ENCODE results near the gene PCCA.
"Not testable (repeated sequence)": the region's sequence is repeated elsewhere in the genome, so short reads cannot be mapped to it uniquely, and the experiment has no call there.

DNA sequence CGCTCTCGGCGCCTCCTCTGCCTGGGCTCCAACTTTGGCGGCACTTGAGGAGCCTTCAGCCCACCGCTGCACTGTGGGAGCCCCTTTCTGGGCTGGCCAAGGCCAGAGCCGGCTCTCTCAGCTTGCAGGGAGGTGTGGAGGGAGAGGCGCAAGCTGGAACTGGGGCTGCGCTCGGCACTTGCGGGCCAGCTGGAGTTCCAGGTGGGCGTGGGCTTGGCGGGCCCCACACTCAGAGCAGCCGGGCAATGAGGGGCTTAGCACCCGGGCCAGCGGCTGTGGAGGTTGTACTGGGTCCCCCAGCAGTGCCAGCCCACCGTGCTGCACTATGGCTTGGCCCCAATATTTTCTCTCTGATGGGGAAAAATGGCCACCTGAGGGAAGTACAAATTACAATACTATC lies 193.4 kb downstream of the PCCA start:
- TF ChIP-seq, protein P1, sequence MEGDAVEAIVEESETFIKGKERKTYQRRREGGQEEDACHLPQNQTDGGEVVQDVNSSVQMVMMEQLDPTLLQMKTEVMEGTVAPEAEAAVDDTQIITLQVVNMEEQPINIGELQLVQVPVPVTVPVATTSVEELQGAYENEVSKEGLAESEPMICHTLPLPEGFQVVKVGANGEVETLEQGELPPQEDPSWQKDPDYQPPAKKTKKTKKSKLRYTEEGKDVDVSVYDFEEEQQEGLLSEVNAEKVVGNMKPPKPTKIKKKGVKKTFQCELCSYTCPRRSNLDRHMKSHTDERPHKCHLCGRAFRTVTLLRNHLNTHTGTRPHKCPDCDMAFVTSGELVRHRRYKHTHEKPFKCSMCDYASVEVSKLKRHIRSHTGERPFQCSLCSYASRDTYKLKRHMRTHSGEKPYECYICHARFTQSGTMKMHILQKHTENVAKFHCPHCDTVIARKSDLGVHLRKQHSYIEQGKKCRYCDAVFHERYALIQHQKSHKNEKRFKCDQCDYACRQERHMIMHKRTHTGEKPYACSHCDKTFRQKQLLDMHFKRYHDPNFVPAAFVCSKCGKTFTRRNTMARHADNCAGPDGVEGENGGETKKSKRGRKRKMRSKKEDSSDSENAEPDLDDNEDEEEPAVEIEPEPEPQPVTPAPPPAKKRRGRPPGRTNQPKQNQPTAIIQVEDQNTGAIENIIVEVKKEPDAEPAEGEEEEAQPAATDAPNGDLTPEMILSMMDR (conservative IDR thresholded peaks at IDR 0.05) = not testable (repeated sequence)
- not testable (repeated sequence) for TF ChIP-seq EZH2 (IDR thresholded peaks at IDR 0.05; ENCODE audit: low read depth)

All from PC-9 (cell line).